B cell (primary cell): Measurements from ENCODE around the gene MCEMP1.

Experiments used
- CTCF ChIP-seq: fragments of 200-600 bp; IDR thresholded peaks from one replicate; pipeline ENCODE4 v1.8.0; 2022; ENCODE audit warnings: antibody characterized with exemption, mild to moderate bottlenecking
- EZH2 ChIP-seq: IDR thresholded peaks from 2 replicates; pipeline ENCODE4 v1.6.1; 2012; ENCODE audit warnings: borderline replicate concordance, low read depth, mild to moderate bottlenecking, moderate library complexity, low read length; ENCODE audit not compliant: insufficient read depth, poor library complexity, severe bottlenecking

GRCh38 chr19:7636317-7636690 lies 40.6 kb upstream of the MCEMP1 start:
- TF ChIP-seq CTCF (no peak), EZH2 (no peak)
